Panc1 (cell line): ENCODE data around the gene CMKLR1. TPM values are rescaled to one million over a fixed set of nuclear protein-coding genes. Genes with fewer than 3 reads are reported as not detected.

ENCODE experiments used
- ATAC-seq: fragments of 200-7000 bp; cut with Tn5 transposase; 2 replicates; pipeline ENCODE4 v1.9.1; 2020; ENCODE audit warnings: mild to moderate bottlenecking, moderate library complexity
- BruUV-seq: library from RNA; stranded (reverse); fragments of 400-500 nt; replicated peaks from 2 replicates; lab custom pipeline; 2021; lab: Mats Ljungman, UMichigan
- CTCF ChIA-PET: fragments of 300-600 bp; sonication (Branson Sonifier 250); formaldehyde crosslinking; loops from one replicate; lab custom pipeline; 2022; ENCODE audit warnings: antibody characterized with exemption; lab: Charles Lee
- POLR2A ChIA-PET: fragments of 300-600 bp; sonication (Branson Sonifier 250); formaldehyde crosslinking; loops from one replicate; lab custom pipeline; 2022; ENCODE audit warnings: antibody characterized with exemption; lab: Charles Lee
- DNase-seq: peaks from one replicate; pipeline ENCODE4 v3.0.0-alpha.2; 2010; ENCODE audit warnings: low read depth, low spot score
- H3K27ac ChIP-seq: 2 replicates; pipeline ENCODE4 v1.5.1; 2011; ENCODE audit warnings: mild to moderate bottlenecking, low read length, inconsistent platforms
- H3K27me3 ChIP-seq: fragments of 200-500 bp; sonication (Bioruptor generic); 2 replicates; pipeline ENCODE4 v1.6.0; 2014; ENCODE audit warnings: low read length, inconsistent platforms; ENCODE audit not compliant: control insufficient read depth, insufficient read depth
- H3K36me3 ChIP-seq: fragments of 200-500 bp; sonication (Bioruptor generic); 2 replicates; pipeline ENCODE4 v1.5.1; 2014; ENCODE audit warnings: inconsistent platforms, mild to moderate bottlenecking, low read length, moderate library complexity; ENCODE audit not compliant: control insufficient read depth, insufficient read depth
- H3K4me1 ChIP-seq: 2 replicates; pipeline ENCODE4 v1.5.1; 2011; ENCODE audit warnings: inconsistent platforms, mild to moderate bottlenecking, low read length, moderate library complexity; ENCODE audit not compliant: control insufficient read depth, insufficient read depth
- H3K4me3 ChIP-seq, 2 experiments: 2 replicates each; pipeline ENCODE4 v1.5.1; 2011 to 2012; ENCODE audit warnings: low read depth in 2 of 2, low read length in 2 of 2, mild to moderate bottlenecking in 2 of 2, inconsistent platforms in 1 of 2, moderate library complexity in 1 of 2
- H3K9me3 ChIP-seq: fragments of 200-500 bp; sonication (Bioruptor generic); 2 replicates; pipeline ENCODE4 v1.5.1; 2014; ENCODE audit warnings: low read depth, mild to moderate bottlenecking, inconsistent platforms, low read length, moderate library complexity; ENCODE audit not compliant: control insufficient read depth, insufficient read depth
- CTCF ChIP-seq: fragments of 450-650 bp; IDR thresholded peaks from 2 replicates; pipeline ENCODE4 v1.5.1; 2017; ENCODE audit warnings: mild to moderate bottlenecking
- POLR2AphosphoS5 ChIP-seq: IDR thresholded peaks from 2 replicates; pipeline ENCODE4 v1.6.1; 2012; ENCODE audit warnings: mild to moderate bottlenecking, low read depth, low read length, moderate library complexity
- SIN3A ChIP-seq: IDR thresholded peaks from 2 replicates; pipeline ENCODE4 v1.6.1; 2012; ENCODE audit warnings: low read depth, mild to moderate bottlenecking, low read length, moderate library complexity, borderline replicate concordance; ENCODE audit not compliant: insufficient read depth
- TCF7L2 ChIP-seq: IDR thresholded peaks from 2 replicates; pipeline ENCODE4 v1.6.1; 2011; ENCODE audit warnings: mild to moderate bottlenecking, low read depth, low read length, inconsistent platforms
- in situ Hi-C: cut with HindIII; loops from 2 replicates; pipeline ENCODE4 v1.10.0; 2016; ENCODE audit warnings: low sequenced_read_pairs, low pct_unique_long_range_greater_than_20kb
- intact Hi-C: fragments of 100-400 bp; cut with micrococcal nuclease; formaldehyde crosslinking; loops from one replicate; pipeline ENCODE4 v1.10.0; 2022; ENCODE audit not compliant: unreplicated experiment
- total RNA-seq: library from RNA; stranded (reverse); gene quantifications from one replicate; pipeline ENCODE4 v1.2.1, GENCODE V29; 2021; ENCODE audit not compliant: unreplicated experiment
- TF ChIP-seq, protein P1 (sequence below), 2 experiments: IDR thresholded peaks; 2 replicates each; pipeline ENCODE4 v1.6.1; 2011 to 2012; ENCODE audit warnings: low read depth in 2 of 2, control low read depth in 1 of 2, low read length in 1 of 2, mild to moderate bottlenecking in 1 of 2, moderate library complexity in 1 of 2; ENCODE audit not compliant: insufficient read depth in 1 of 2

CMKLR1 gene
- total RNA-seq, 1 experiment from 2014 or later, result 0.03 TPM

DNA sequence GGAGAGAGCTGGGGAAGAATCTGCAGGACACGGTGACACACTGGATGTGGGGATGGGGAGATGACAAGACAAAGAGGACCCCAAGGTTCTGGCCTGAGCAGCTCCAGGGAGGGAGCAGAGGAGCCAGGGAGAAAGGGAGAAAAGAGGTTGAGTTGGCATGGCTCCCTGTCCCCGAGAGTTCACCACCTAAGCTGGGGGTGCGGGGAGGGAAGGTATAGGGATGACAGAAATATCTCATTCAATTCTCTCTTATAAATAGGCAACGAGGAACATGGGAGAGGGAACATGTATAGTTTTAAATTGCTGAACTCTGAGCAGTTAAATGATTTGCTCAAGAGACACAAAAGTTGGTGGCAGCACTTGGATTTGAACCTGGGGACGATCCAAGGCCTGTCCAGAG is 85.1 kb downstream of the CMKLR1 start:
- ATAC-seq (no peak), DNase-seq (no peak)
- H3K36me3 ChIP-seq, result no peaks in the 10 kb centered on the region
- in situ Hi-C loops (no loop called here), intact Hi-C loops (no loop called here)
- ChIA-PET POLR2A (no interaction called here), CTCF (no interaction called here)
- no peaks in the 10 kb centered on the region for H3K4me1 ChIP-seq
- no peak for TF ChIP-seq SIN3A
- H3K27ac ChIP-seq, result no peak overlapping the region
- BruUV-seq, result no TSS peak
- peaks cover 7% of the 10 kb centered on the region; the same call in 1 of the 2 replicates for H3K27me3 ChIP-seq
- H3K4me3 ChIP-seq, result no peak overlapping the region
- no peaks in the 10 kb centered on the region for H3K9me3 ChIP-seq

GRCh38 chr12:108253540-108253939 is 85.6 kb downstream of the CMKLR1 start:
- Histone ChIP-seq H3K36me3 (no peaks in the 10 kb centered on the region), H3K9me3 (no peaks in the 10 kb centered on the region), H3K4me1 (no peaks in the 10 kb centered on the region), H3K27ac (no peak overlapping the region), H3K27me3 (peaks cover 9% of the 10 kb centered on the region; the same call in 1 of the 2 replicates), H3K4me3 (no peak overlapping the region)
- POLR2A ChIA-PET, result no interaction called here
- ATAC-seq (no peak), DNase-seq (no peak)
- intact Hi-C loops, result no loop called here
- CTCF ChIA-PET, result no interaction called here
- no TSS peak for BruUV-seq
- TF ChIP-seq CTCF (no peak), POLR2AphosphoS5 (no peak), SIN3A (no peak), TCF7L2 (no peak)
- TF ChIP-seq, protein P1, sequence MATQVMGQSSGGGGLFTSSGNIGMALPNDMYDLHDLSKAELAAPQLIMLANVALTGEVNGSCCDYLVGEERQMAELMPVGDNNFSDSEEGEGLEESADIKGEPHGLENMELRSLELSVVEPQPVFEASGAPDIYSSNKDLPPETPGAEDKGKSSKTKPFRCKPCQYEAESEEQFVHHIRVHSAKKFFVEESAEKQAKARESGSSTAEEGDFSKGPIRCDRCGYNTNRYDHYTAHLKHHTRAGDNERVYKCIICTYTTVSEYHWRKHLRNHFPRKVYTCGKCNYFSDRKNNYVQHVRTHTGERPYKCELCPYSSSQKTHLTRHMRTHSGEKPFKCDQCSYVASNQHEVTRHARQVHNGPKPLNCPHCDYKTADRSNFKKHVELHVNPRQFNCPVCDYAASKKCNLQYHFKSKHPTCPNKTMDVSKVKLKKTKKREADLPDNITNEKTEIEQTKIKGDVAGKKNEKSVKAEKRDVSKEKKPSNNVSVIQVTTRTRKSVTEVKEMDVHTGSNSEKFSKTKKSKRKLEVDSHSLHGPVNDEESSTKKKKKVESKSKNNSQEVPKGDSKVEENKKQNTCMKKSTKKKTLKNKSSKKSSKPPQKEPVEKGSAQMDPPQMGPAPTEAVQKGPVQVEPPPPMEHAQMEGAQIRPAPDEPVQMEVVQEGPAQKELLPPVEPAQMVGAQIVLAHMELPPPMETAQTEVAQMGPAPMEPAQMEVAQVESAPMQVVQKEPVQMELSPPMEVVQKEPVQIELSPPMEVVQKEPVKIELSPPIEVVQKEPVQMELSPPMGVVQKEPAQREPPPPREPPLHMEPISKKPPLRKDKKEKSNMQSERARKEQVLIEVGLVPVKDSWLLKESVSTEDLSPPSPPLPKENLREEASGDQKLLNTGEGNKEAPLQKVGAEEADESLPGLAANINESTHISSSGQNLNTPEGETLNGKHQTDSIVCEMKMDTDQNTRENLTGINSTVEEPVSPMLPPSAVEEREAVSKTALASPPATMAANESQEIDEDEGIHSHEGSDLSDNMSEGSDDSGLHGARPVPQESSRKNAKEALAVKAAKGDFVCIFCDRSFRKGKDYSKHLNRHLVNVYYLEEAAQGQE (IDR thresholded peaks at IDR 0.05; ENCODE audit: insufficient read depth in 1 of 2, low read depth in 2 of 2, low read length in 1 of 2), result no peak
- in situ Hi-C loops, result no loop called here

- no peaks in the 10 kb centered on the region for H3K36me3 ChIP-seq
- peaks cover 9% of the 10 kb centered on the region; the same call in 1 of the 2 replicates for H3K27me3 ChIP-seq
- ATAC-seq (no peak), DNase-seq (no peak)
- TF ChIP-seq POLR2AphosphoS5 (no peak), SIN3A (no peak), CTCF (no peak), TCF7L2 (no peak)
- TF ChIP-seq, protein P1 (IDR thresholded peaks at IDR 0.05; ENCODE audit: insufficient read depth in 1 of 2, low read depth in 2 of 2, low read length in 1 of 2), result no peak
- no peak overlapping the region for H3K27ac ChIP-seq
- POLR2A ChIA-PET, result no interaction called here
- H3K9me3 ChIP-seq, result no peaks in the 10 kb centered on the region
- CTCF ChIA-PET, result no interaction called here
- H3K4me1 ChIP-seq, result no peaks in the 10 kb centered on the region
- intact Hi-C loops (no loop called here), in situ Hi-C loops (no loop called here)
- BruUV-seq, result no TSS peak
- no peak overlapping the region for H3K4me3 ChIP-seq
Observed at GRCh38 chr12:108252523-108252922, 86.6 kb downstream of the CMKLR1 start.
